ENCODE results near the gene NPRL2. TPM values are rescaled to one million over a fixed set of nuclear protein-coding genes. Genes with fewer than 3 reads are reported as not detected.

Gene NPRL2
- total and polyA plus RNA-seq, 5 experiments from 2014 or later = 36.2 to 63.8 (median 45.3) TPM

GRCh38 chr3:50369012-50369670 lies 18.6 kb upstream of the NPRL2 start:
- no peak for ATAC-seq
- Mint-ChIP-seq H3K27me3 (no peaks in the 10 kb centered on the region), H3K4me1 (peaks cover 25 to 64% (median 46%) of the 10 kb centered on the region in 4 donors), H3K4me3 (no peak overlapping the region), H3K9me3 (no peaks in the 10 kb centered on the region), H3K36me3 (no peaks in the 10 kb centered on the region), H3K27ac (peak overlapping the region in 3 of 10 donors; percentile 23 to 48 (median 38))
- DNase-seq = no peak
- POLR2A ChIA-PET = interaction anchor here (1.0 kb wide), 1 partner anchor 29 kb away, joined by 3 read pairs; the partner anchor contains the start of gene RASSF1

GRCh38 chr3:50365842-50366220 lies 15.3 kb upstream of the NPRL2 start:
- no peak for DNase-seq
- H3K27me3 Mint-ChIP-seq = no peaks in the 10 kb centered on the region

GRCh38 chr3:50365080-50365841 lies 14.7 kb upstream of the NPRL2 start:
- Mint-ChIP-seq H3K27ac (peak overlapping the region; percentile 81 to 97 (median 96)), H3K36me3 (no peaks in the 10 kb centered on the region), H3K4me3 (peak overlapping the region; percentile 87 to 93 (median 88)), H3K9me3 (no peaks in the 10 kb centered on the region), H3K27me3 (no peaks in the 10 kb centered on the region), H3K4me1 (peaks cover 14 to 44% (median 31%) of the 10 kb centered on the region in 4 donors)
- DNase-seq (peak; percentile 91 to 98 (median 94)), ATAC-seq (peak; percentile 96 to 97)
- POLR2A ChIA-PET = interaction anchor here (0.5 to 10.4 kb wide), 12 partner anchors 16 to 1020 kb away, joined by 3 to 102 read pairs (median 8); partner anchors contain the start of genes C3orf18, CYB561D2, HEMK1 and HYAL3

More at GRCh38 chr3:50365842-50366220, 15.3 kb upstream of the NPRL2 start:
- H3K36me3 Mint-ChIP-seq = no peaks in the 10 kb centered on the region
- peak overlapping the region; percentile 81 to 97 (median 96) for H3K27ac Mint-ChIP-seq
- POLR2A ChIA-PET = interaction anchor here (0.5 to 10.4 kb wide), 9 partner anchors 17 to 1020 kb away, joined by 3 to 102 read pairs (median 9); partner anchors contain the start of genes CYB561D2, HEMK1, HYAL3 and MANF
- H3K4me3 Mint-ChIP-seq = peak overlapping the region; percentile 87 to 93 (median 88)
- peaks cover 14 to 44% (median 33%) of the 10 kb centered on the region in 4 donors for H3K4me1 Mint-ChIP-seq
- H3K9me3 Mint-ChIP-seq = no peaks in the 10 kb centered on the region
- ATAC-seq = no peak

- Mint-ChIP-seq H3K27me3 (no peaks in the 10 kb centered on the region), H3K9me3 (no peaks in the 10 kb centered on the region), H3K36me3 (no peaks in the 10 kb centered on the region), H3K4me1 (peaks cover 16 to 48% (median 34%) of the 10 kb centered on the region in 4 donors), H3K27ac (peak overlapping the region in 6 of 10 donors; percentile 9 to 96 (median 41)), H3K4me3 (peak overlapping the region; percentile 68 to 93 (median 87))
- POLR2A ChIA-PET = interaction anchor here (0.7 to 10.4 kb wide), 11 partner anchors 16 to 1021 kb away, joined by 3 to 102 read pairs (median 8); partner anchors contain the start of genes C3orf18, CYB561D2, HEMK1 and HYAL3
- ATAC-seq = peak; percentile 17 to 50
- peak in 1 of 10 donors; percentile 28 for DNase-seq
Observed at GRCh38 chr3:50364573-50365079, 14.1 kb upstream of the NPRL2 start.

- H3K4me1 Mint-ChIP-seq = peaks cover 23 to 56% (median 46%) of the 10 kb centered on the region in 4 donors
- peaks cover 0 to 17% (median 2%) of the 10 kb centered on the region in 3 donors for H3K36me3 Mint-ChIP-seq
- H3K27me3 Mint-ChIP-seq = no peaks in the 10 kb centered on the region
- no peaks in the 10 kb centered on the region for H3K9me3 Mint-ChIP-seq
- peak overlapping the region; percentile 89 to 99 (median 96) for H3K4me3 Mint-ChIP-seq
- peak; percentile 15 to 33 for ATAC-seq
- POLR2A ChIA-PET = interaction anchor here (1.5 to 10.4 kb wide), 3 partner anchors 11 to 21 kb away, joined by 4 to 102 read pairs (median 99); partner anchors contain the start of genes CYB561D2, NPRL2 and RASSF1
- H3K27ac Mint-ChIP-seq = peak overlapping the region; percentile 87 to 98 (median 96)
- no peak for DNase-seq
Observed at GRCh38 chr3:50359760-50360110, 9.2 kb upstream of the NPRL2 start.

- ATAC-seq = peak; percentile 99 to 100
- peak within 1 kb of the TSS; percentile 87 to 98 (median 96) for H3K27ac Mint-ChIP-seq
Observed at GRCh38 chr3:50358911-50359759, 8.6 kb upstream of the NPRL2 start, which contains the start of gene TMEM115. TMEM115 (minus strand) TSS chr3:50359521; CDS start chr3:50359063, 458 bp downstream.

GRCh38 chr3:50358355-50358910 lies 7.9 kb upstream of the NPRL2 start:
- POLR2A ChIA-PET = interaction anchor here (0.6 to 10.4 kb wide), 5 partner anchors 13 to 1901 kb away, joined by 3 to 99 read pairs (median 3); partner anchors contain the start of genes IFRD2 and RASSF1
- DNase-seq (no peak), ATAC-seq (no peak)
- Mint-ChIP-seq H3K27me3 (no peaks in the 10 kb centered on the region), H3K4me1 (peaks cover 24 to 61% (median 46%) of the 10 kb centered on the region in 4 donors), H3K9me3 (no peaks in the 10 kb centered on the region), H3K27ac (peak overlapping the region; percentile 80 to 95 (median 90)), H3K4me3 (peak overlapping the region; percentile 85 to 99 (median 92)), H3K36me3 (peaks cover 0 to 28% (median 2%) of the 10 kb centered on the region in 3 donors)

More at GRCh38 chr3:50358911-50359759, 8.6 kb upstream of the NPRL2 start, which contains the start of gene TMEM115:
- no peaks in the 10 kb centered on the region for H3K9me3 Mint-ChIP-seq
- H3K36me3 Mint-ChIP-seq = peaks cover 0 to 23% (median 2%) of the 10 kb centered on the region in 3 donors
- peak within 1 kb of the TSS; percentile 89 to 99 (median 96) for H3K4me3 Mint-ChIP-seq
- no peaks in the 10 kb centered on the region for H3K27me3 Mint-ChIP-seq
- peak; percentile 86 to 98 (median 94) for DNase-seq
- peaks cover 25 to 58% (median 46%) of the 10 kb centered on the region in 4 donors for H3K4me1 Mint-ChIP-seq
- POLR2A ChIA-PET = interaction anchor here (0.6 to 10.4 kb wide), 5 partner anchors 10 to 1901 kb away, joined by 3 to 102 read pairs (median 4); partner anchors contain the start of genes CYB561D2, NPRL2 and RASSF1

- ATAC-seq = no peak
Observed at GRCh38 chr3:50357481-50357880, 6.9 kb upstream of the NPRL2 start.

GRCh38 chr3:50356553-50356952 lies 6.0 kb upstream of the NPRL2 start:
- POLR2A ChIA-PET = interaction anchor here (1.6 to 11.6 kb wide), 2 partner anchors 15 to 213 kb away, joined by 4 to 318 read pairs; partner anchors contain the start of genes HEMK1, RASSF1 and ZMYND10
- H3K9me3 Mint-ChIP-seq = no peaks in the 10 kb centered on the region
- no peak for DNase-seq
- peak overlapping the region; percentile 32 to 99 (median 90) for H3K4me3 Mint-ChIP-seq
- peak overlapping the region in 7 of 10 donors; percentile 25 to 90 (median 75) for H3K27ac Mint-ChIP-seq
- peaks cover 0 to 31% (median 2%) of the 10 kb centered on the region in 3 donors for H3K36me3 Mint-ChIP-seq
- H3K4me1 Mint-ChIP-seq = peaks cover 24 to 67% (median 50%) of the 10 kb centered on the region in 4 donors
- H3K27me3 Mint-ChIP-seq = no peaks in the 10 kb centered on the region
- ATAC-seq = no peak

More at GRCh38 chr3:50357481-50357880, 6.9 kb upstream of the NPRL2 start:
- Mint-ChIP-seq H3K9me3 (no peaks in the 10 kb centered on the region), H3K27me3 (no peaks in the 10 kb centered on the region), H3K36me3 (peaks cover 0 to 28% (median 2%) of the 10 kb centered on the region in 3 donors), H3K27ac (peak overlapping the region; percentile 34 to 95 (median 84)), H3K4me3 (peak overlapping the region; percentile 85 to 99 (median 92)), H3K4me1 (peaks cover 24 to 61% (median 46%) of the 10 kb centered on the region in 4 donors)
- POLR2A ChIA-PET = interaction anchor here (0.6 to 11.6 kb wide), 6 partner anchors 16 to 1143 kb away, joined by 3 to 318 read pairs (median 4); partner anchors contain the start of genes C3orf18, HEMK1, IFRD2 and RASSF1
- no peak for DNase-seq

GRCh38 chr3:50355829-50356552 lies 5.4 kb upstream of the NPRL2 start:
- Mint-ChIP-seq H3K4me3 (peak overlapping the region in 9 of 10 donors; percentile 10 to 98 (median 85)), H3K4me1 (peaks cover 27 to 73% (median 56%) of the 10 kb centered on the region in 4 donors), H3K27ac (peak overlapping the region in 6 of 10 donors; percentile 13 to 87 (median 46)), H3K36me3 (peaks cover 0 to 31% (median 2%) of the 10 kb centered on the region in 3 donors), H3K9me3 (no peaks in the 10 kb centered on the region), H3K27me3 (no peaks in the 10 kb centered on the region)
- DNase-seq (no peak), ATAC-seq (no peak)
- POLR2A ChIA-PET = interaction anchor here (1.6 to 11.6 kb wide), 2 partner anchors 14 to 213 kb away, joined by 4 to 318 read pairs; partner anchors contain the start of genes HEMK1, RASSF1 and ZMYND10

All from naive thymus-derived CD8-positive, alpha-beta T cell (primary cell).